ENCODE data around the gene MYOD1. TPM values are rescaled to one million over a fixed set of nuclear protein-coding genes. Genes with fewer than 3 reads are reported as not detected.

Gene MYOD1
- polyA plus RNA-seq, 1 donor = 0.10 TPM

- Histone ChIP-seq H3K27me3 (ENCODE audit: control insufficient read depth, insufficient read depth, low read length) (no peaks in the 10 kb centered on the region), H3K36me3 (ENCODE audit: control insufficient read depth, insufficient read depth, low read length) (no peaks in the 10 kb centered on the region), H3K9me3 (ENCODE audit: control insufficient read depth, low read depth, low read length) (no peaks in the 10 kb centered on the region), H3K27ac (ENCODE audit: low read length) (no peak overlapping the region), H3K4me1 (ENCODE audit: control insufficient read depth, insufficient read depth, low read length) (no peaks in the 10 kb centered on the region), H3K4me3 (ENCODE audit: low read length) (no peak overlapping the region)
- no CpG with 5 or more reads among the region's 19 CpGs for WGBS (ENCODE audit: insufficient coverage, low lambda C conversion rate)
- DNase-seq = no peak
Observed at GRCh38 chr11:17764446-17765218, 45.3 kb downstream of the MYOD1 start.

DNA sequence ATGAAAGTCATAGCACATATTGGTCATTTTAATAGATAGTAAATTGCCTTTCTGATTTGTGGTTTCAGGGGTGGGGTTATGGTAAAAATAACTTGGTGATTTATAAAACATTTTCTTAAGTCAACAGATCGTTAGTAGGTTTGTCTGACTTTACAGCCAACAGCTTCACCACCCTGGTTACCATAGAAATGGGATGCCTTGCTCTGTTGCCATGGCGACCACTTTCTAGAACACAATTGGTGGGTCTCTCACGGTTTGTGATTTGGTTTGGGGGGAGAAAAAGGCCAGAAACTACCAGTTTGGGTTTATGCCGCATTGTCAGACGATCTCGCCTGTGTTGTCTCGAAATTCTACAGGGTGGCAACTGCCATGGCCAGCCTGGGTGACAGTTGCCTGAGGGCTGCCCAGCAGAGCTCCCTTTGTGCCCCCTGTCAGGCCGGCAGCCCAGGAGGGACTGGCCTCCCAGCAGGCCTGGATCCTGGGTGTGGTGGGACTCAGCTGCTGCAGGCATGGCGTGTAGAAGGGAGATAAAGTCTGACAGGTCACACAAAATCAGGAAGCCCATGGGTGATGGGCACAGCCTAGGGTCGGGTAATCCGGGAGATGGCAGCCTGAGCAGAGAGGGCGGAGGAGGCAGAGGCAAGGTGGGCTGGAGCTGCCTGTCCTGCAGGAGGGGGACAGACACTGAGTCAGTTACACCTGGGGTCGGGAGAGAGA, 46.1 kb downstream of the MYOD1 start:
- Histone ChIP-seq H3K27ac (ENCODE audit: low read length) (no peak overlapping the region), H3K36me3 (ENCODE audit: control insufficient read depth, insufficient read depth, low read length) (no peaks in the 10 kb centered on the region), H3K4me3 (ENCODE audit: low read length) (no peak overlapping the region), H3K9me3 (ENCODE audit: control insufficient read depth, low read depth, low read length) (no peaks in the 10 kb centered on the region), H3K27me3 (ENCODE audit: control insufficient read depth, insufficient read depth, low read length) (no peaks in the 10 kb centered on the region), H3K4me1 (ENCODE audit: control insufficient read depth, insufficient read depth, low read length) (peaks cover 8% of the 10 kb centered on the region)
- no CpG with 5 or more reads among the region's 13 CpGs for WGBS (ENCODE audit: insufficient coverage, low lambda C conversion rate)
- no peak for DNase-seq

GRCh38 chr11:17766073-17766359, 46.6 kb downstream of the MYOD1 start:
- no peak for DNase-seq
- H3K4me1 ChIP-seq (ENCODE audit: control insufficient read depth, insufficient read depth, low read length) = peaks cover 12% of the 10 kb centered on the region
- no peak overlapping the region for H3K27ac ChIP-seq (ENCODE audit: low read length)
- H3K36me3 ChIP-seq (ENCODE audit: control insufficient read depth, insufficient read depth, low read length) = no peaks in the 10 kb centered on the region
- H3K4me3 ChIP-seq (ENCODE audit: low read length) = no peak overlapping the region
- no CpG with 5 or more reads among the region's 8 CpGs for WGBS (ENCODE audit: insufficient coverage, low lambda C conversion rate)
- no peaks in the 10 kb centered on the region for H3K9me3 ChIP-seq (ENCODE audit: control insufficient read depth, low read depth, low read length)
- H3K27me3 ChIP-seq (ENCODE audit: control insufficient read depth, insufficient read depth, low read length) = no peaks in the 10 kb centered on the region

DNA sequence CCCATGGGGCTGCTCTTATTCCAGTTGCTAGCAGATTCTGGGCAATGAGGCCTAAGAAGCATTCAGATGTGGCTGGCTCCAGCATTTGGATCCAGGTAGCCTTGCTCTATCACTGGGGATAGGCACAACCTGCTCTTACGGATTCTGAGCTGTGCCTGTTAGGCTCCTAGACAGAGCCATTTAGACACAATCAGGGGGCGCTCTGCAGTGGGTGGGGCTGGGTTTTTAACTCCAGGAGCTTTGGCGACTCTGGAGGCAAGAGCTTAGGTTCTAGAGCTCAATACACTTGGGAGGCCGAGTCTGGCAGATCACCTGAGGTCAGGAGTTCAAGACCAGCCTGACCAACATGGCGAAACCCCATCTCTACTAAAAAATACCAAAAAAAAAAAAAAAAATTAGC, 47.2 kb downstream of the MYOD1 start:
- Histone ChIP-seq H3K9me3 (ENCODE audit: control insufficient read depth, low read depth, low read length) (no peaks in the 10 kb centered on the region), H3K27me3 (ENCODE audit: control insufficient read depth, insufficient read depth, low read length) (no peaks in the 10 kb centered on the region), H3K36me3 (ENCODE audit: control insufficient read depth, insufficient read depth, low read length) (no peaks in the 10 kb centered on the region), H3K27ac (ENCODE audit: low read length) (no peak overlapping the region), H3K4me3 (ENCODE audit: low read length) (no peak overlapping the region), H3K4me1 (ENCODE audit: control insufficient read depth, insufficient read depth, low read length) (peaks cover 17% of the 10 kb centered on the region)
- no CpG with 5 or more reads among the region's 5 CpGs for WGBS (ENCODE audit: insufficient coverage, low lambda C conversion rate)
- DNase-seq = no peak

GRCh38 chr11:17767301-17767885, 48.0 kb downstream of the MYOD1 start:
- 100% methylated on average over 1 of the region's 7 CpGs for WGBS (ENCODE audit: insufficient coverage, low lambda C conversion rate)
- Histone ChIP-seq H3K36me3 (ENCODE audit: control insufficient read depth, insufficient read depth, low read length) (no peaks in the 10 kb centered on the region), H3K27ac (ENCODE audit: low read length) (no peak overlapping the region), H3K9me3 (ENCODE audit: control insufficient read depth, low read depth, low read length) (no peaks in the 10 kb centered on the region), H3K4me1 (ENCODE audit: control insufficient read depth, insufficient read depth, low read length) (peaks cover 17% of the 10 kb centered on the region), H3K4me3 (ENCODE audit: low read length) (no peak overlapping the region), H3K27me3 (ENCODE audit: control insufficient read depth, insufficient read depth, low read length) (no peaks in the 10 kb centered on the region)
- no peak for DNase-seq

GRCh38 chr11:17767914-17768313, 48.5 kb downstream of the MYOD1 start:
- WGBS (ENCODE audit: insufficient coverage, low lambda C conversion rate) = no CpG with 5 or more reads among the region's 2 CpGs
- H3K4me1 ChIP-seq (ENCODE audit: control insufficient read depth, insufficient read depth, low read length) = peaks cover 17% of the 10 kb centered on the region
- no peak for DNase-seq
- H3K27ac ChIP-seq (ENCODE audit: low read length) = no peak overlapping the region
- H3K9me3 ChIP-seq (ENCODE audit: control insufficient read depth, low read depth, low read length) = no peaks in the 10 kb centered on the region
- H3K36me3 ChIP-seq (ENCODE audit: control insufficient read depth, insufficient read depth, low read length) = no peaks in the 10 kb centered on the region
- no peak overlapping the region for H3K4me3 ChIP-seq (ENCODE audit: low read length)
- no peaks in the 10 kb centered on the region for H3K27me3 ChIP-seq (ENCODE audit: control insufficient read depth, insufficient read depth, low read length)

GRCh38 chr11:17768547-17768946, 49.2 kb downstream of the MYOD1 start:
- WGBS (ENCODE audit: insufficient coverage, low lambda C conversion rate) = no CpG with 5 or more reads among the region's 7 CpGs
- H3K36me3 ChIP-seq (ENCODE audit: control insufficient read depth, insufficient read depth, low read length) = no peaks in the 10 kb centered on the region
- no peak overlapping the region for H3K4me3 ChIP-seq (ENCODE audit: low read length)
- H3K27ac ChIP-seq (ENCODE audit: low read length) = no peak overlapping the region
- peaks cover 17% of the 10 kb centered on the region for H3K4me1 ChIP-seq (ENCODE audit: control insufficient read depth, insufficient read depth, low read length)
- DNase-seq = no peak
- no peaks in the 10 kb centered on the region for H3K9me3 ChIP-seq (ENCODE audit: control insufficient read depth, low read depth, low read length)
- H3K27me3 ChIP-seq (ENCODE audit: control insufficient read depth, insufficient read depth, low read length) = no peaks in the 10 kb centered on the region

GRCh38 chr11:17769218-17769617, 49.8 kb downstream of the MYOD1 start:
- peaks cover 17% of the 10 kb centered on the region for H3K4me1 ChIP-seq (ENCODE audit: control insufficient read depth, insufficient read depth, low read length)
- no peaks in the 10 kb centered on the region for H3K27me3 ChIP-seq (ENCODE audit: control insufficient read depth, insufficient read depth, low read length)
- no peak overlapping the region for H3K27ac ChIP-seq (ENCODE audit: low read length)
- no peak overlapping the region for H3K4me3 ChIP-seq (ENCODE audit: low read length)
- no peaks in the 10 kb centered on the region for H3K36me3 ChIP-seq (ENCODE audit: control insufficient read depth, insufficient read depth, low read length)
- no peaks in the 10 kb centered on the region for H3K9me3 ChIP-seq (ENCODE audit: control insufficient read depth, low read depth, low read length)
- DNase-seq = no peak
- WGBS (ENCODE audit: insufficient coverage, low lambda C conversion rate) = no CpG with 5 or more reads among the region's 1 CpG

GRCh38 chr11:17770048-17770652, 50.8 kb downstream of the MYOD1 start:
- Histone ChIP-seq H3K27ac (ENCODE audit: low read length) (no peak overlapping the region), H3K36me3 (ENCODE audit: control insufficient read depth, insufficient read depth, low read length) (no peaks in the 10 kb centered on the region), H3K4me1 (ENCODE audit: control insufficient read depth, insufficient read depth, low read length) (peaks cover 17% of the 10 kb centered on the region), H3K9me3 (ENCODE audit: control insufficient read depth, low read depth, low read length) (no peaks in the 10 kb centered on the region), H3K4me3 (ENCODE audit: low read length) (no peak overlapping the region), H3K27me3 (ENCODE audit: control insufficient read depth, insufficient read depth, low read length) (no peaks in the 10 kb centered on the region)
- peak; percentile 70 to 90 for DNase-seq
- WGBS (ENCODE audit: insufficient coverage, low lambda C conversion rate) = no CpG with 5 or more reads among the region's 9 CpGs

- no peak overlapping the region for H3K27ac ChIP-seq (ENCODE audit: low read length)
- H3K36me3 ChIP-seq (ENCODE audit: control insufficient read depth, insufficient read depth, low read length) = no peaks in the 10 kb centered on the region
- peak in 1 of 2 donors; percentile 16 for DNase-seq
- H3K4me3 ChIP-seq (ENCODE audit: low read length) = no peak overlapping the region
- H3K27me3 ChIP-seq (ENCODE audit: control insufficient read depth, insufficient read depth, low read length) = no peaks in the 10 kb centered on the region
- no peaks in the 10 kb centered on the region for H3K9me3 ChIP-seq (ENCODE audit: control insufficient read depth, low read depth, low read length)
- peaks cover 17% of the 10 kb centered on the region for H3K4me1 ChIP-seq (ENCODE audit: control insufficient read depth, insufficient read depth, low read length)
Observed at GRCh38 chr11:17770917-17771316, 51.5 kb downstream of the MYOD1 start.

Measured in large intestine (tissue), 3 donors.